ENCODE data around the gene FOXJ2. TPM values are rescaled to one million over a fixed set of nuclear protein-coding genes. Genes with fewer than 3 reads are reported as not detected.

The FOXJ2 gene
- total and polyA plus RNA-seq, 2 of the 4 experiments (the other 2 are of a cell fraction), result 3.0 to 8.4 TPM

DNA sequence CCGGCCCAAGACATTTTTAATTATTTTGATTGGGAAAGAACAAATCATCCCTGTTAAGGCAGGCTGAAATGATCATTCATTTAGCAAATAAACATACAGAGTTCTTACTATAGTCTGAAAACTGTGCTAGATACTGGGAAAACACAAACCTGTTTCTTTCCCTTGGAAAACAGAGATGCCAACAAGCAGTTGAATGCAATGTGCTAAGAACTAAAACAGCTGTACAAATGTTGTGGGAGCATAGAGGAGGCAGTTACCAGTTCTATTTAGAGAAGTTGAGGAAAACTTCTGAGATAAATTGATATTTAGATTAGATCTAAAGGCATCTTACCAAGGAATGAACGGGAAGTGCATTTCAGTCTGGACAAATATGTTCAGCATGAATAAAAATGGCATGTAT lies 46.4 kb downstream of the FOXJ2 start:
- Histone ChIP-seq H3K14ac (replicated peaks; ENCODE audit: low read depth, low read length) (no peak overlapping the region), H3K4me1 (ENCODE audit: control insufficient read depth, insufficient read depth, low read length) (peaks cover 4% of the 10 kb centered on the region), H3K18ac (ENCODE audit: low read depth, low read length) (no peak overlapping the region), H3K27me3 (ENCODE audit: control insufficient read depth, insufficient read depth, low read length) (no peaks in the 10 kb centered on the region), H2AK9ac (replicated peaks; ENCODE audit: low read depth, low read length, poor library complexity) (no peak overlapping the region), H2BK20ac (ENCODE audit: low read depth, low read length) (no peak overlapping the region), H3K9me3 (ENCODE audit: control insufficient read depth, insufficient read depth, low read length) (no peaks in the 10 kb centered on the region), H4K20me1 (ENCODE audit: insufficient read depth, low read length) (no peaks in the 10 kb centered on the region), H3K79me1 (ENCODE audit: low read depth in 1 of 2, low read length in 2 of 2) (peaks cover 12 to 25% of the 10 kb centered on the region in 2 experiments; a peak in 3 of 4 replicates), H2AFZ (replicated peaks; ENCODE audit: low read length, poor library complexity) (no peak overlapping the region), H4K5ac (ENCODE audit: low read depth, low read length) (no peak overlapping the region), H3K4me3 (ENCODE audit: insufficient read depth, low read depth, low read length) (no peak overlapping the region), H3K9ac (ENCODE audit: low read depth, low read length) (no peak overlapping the region), H3K4ac (ENCODE audit: low read depth, low read length) (no peak overlapping the region), H4K91ac (ENCODE audit: insufficient read depth, low read depth, low read length) (no peak overlapping the region), H3K36me3 (ENCODE audit: control insufficient read depth, insufficient read depth, low read length) (no peaks in the 10 kb centered on the region), H2BK120ac (ENCODE audit: low read depth, low read length) (no peak overlapping the region), H4K8ac (ENCODE audit: low read depth in 2 of 2, low read length in 2 of 2) (no peak overlapping the region), H2BK15ac (ENCODE audit: low read depth, low read length) (no peak overlapping the region), H3K23ac (ENCODE audit: low read depth, low read length) (no peak overlapping the region), H2BK5ac (ENCODE audit: low read depth, low read length, poor library complexity, severe bottlenecking) (no peak overlapping the region), H2AK5ac (ENCODE audit: low read depth, low read length) (no peak overlapping the region), H3K9me1 (ENCODE audit: insufficient read depth, low read length) (no peaks in the 10 kb centered on the region; the same call in 1 of the 2 replicates), H3K4me2 (ENCODE audit: low read depth, low read length) (no peak overlapping the region), H3K56ac (ENCODE audit: extremely low read depth, insufficient read depth, low read length) (no peak overlapping the region), H3K27ac (ENCODE audit: insufficient read depth, low read length) (no peak overlapping the region)
- DNase-seq (no peak), ATAC-seq (ENCODE audit: low read depth) (no peak)
- no TSS peak for BruUV-seq (replicated peaks)
- intact Hi-C loops (cut with micrococcal nuclease), result loop anchor here (1.0 to 5.0 kb wide), 5 partner anchors 33 to 246 kb away; no protein-coding TSS in a partner anchor
- in situ Hi-C loops (cut with MboI; ENCODE audit: low sequenced_read_pairs), result loop anchor here (5.0 kb wide), 1 partner anchor 37 kb away; no protein-coding TSS in a partner anchor
- CTCF ChIA-PET, result interaction anchor here (0.7 to 2.9 kb wide), 8 partner anchors 9 to 889 kb away, joined by 3 to 30 read pairs (median 4); partner anchors contain the start of genes C3AR1 and PEX5
- 70% methylated on average over 1 of the region's 2 CpGs; no CpG with 5 or more reads in 1 of the 2 experiments for WGBS, 2 experiments (ENCODE audit: extremely low coverage in 2 of 2, insufficient read length in 1 of 2)
- TF ChIP-seq RFX5 (IDR thresholded peaks at IDR 0.05; ENCODE audit: low read depth, low read length) (no peak), BHLHE40 (IDR thresholded peaks at IDR 0.05; ENCODE audit: low read depth, low read length) (no peak), CTCF (conservative IDR thresholded peaks at IDR 0.05; ENCODE audit: low read depth, low read length) (no peak), POLR2A (IDR thresholded peaks at IDR 0.05; ENCODE audit: low read depth, low read length) (no peak), CHD1 (IDR thresholded peaks at IDR 0.05; ENCODE audit: low read depth, low read length) (no peak), FOS (IDR thresholded peaks at IDR 0.05; ENCODE audit: low read depth, low read length) (no peak), SMC3 (IDR thresholded peaks at IDR 0.05; ENCODE audit: low read depth, low read length) (no peak)
- TF ChIP-seq, protein P1, sequence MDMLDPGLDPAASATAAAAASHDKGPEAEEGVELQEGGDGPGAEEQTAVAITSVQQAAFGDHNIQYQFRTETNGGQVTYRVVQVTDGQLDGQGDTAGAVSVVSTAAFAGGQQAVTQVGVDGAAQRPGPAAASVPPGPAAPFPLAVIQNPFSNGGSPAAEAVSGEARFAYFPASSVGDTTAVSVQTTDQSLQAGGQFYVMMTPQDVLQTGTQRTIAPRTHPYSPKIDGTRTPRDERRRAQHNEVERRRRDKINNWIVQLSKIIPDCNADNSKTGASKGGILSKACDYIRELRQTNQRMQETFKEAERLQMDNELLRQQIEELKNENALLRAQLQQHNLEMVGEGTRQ (IDR thresholded peaks at IDR 0.05; ENCODE audit: low read depth, low read length), result no peak
- TF ChIP-seq, protein P2, sequence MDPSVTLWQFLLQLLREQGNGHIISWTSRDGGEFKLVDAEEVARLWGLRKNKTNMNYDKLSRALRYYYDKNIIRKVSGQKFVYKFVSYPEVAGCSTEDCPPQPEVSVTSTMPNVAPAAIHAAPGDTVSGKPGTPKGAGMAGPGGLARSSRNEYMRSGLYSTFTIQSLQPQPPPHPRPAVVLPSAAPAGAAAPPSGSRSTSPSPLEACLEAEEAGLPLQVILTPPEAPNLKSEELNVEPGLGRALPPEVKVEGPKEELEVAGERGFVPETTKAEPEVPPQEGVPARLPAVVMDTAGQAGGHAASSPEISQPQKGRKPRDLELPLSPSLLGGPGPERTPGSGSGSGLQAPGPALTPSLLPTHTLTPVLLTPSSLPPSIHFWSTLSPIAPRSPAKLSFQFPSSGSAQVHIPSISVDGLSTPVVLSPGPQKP (IDR thresholded peaks at IDR 0.05; ENCODE audit: borderline replicate concordance, low read depth, low read length), result no peak
- dilution Hi-C loops (cut with HindIII; ENCODE audit: low sequenced_read_pairs, unreplicated experiment), result no loop called here
- POLR2A ChIA-PET (ENCODE audit: unreplicated experiment), result interaction anchor here (0.5 to 0.6 kb wide), 2 partner anchors 105 to 1887 kb away, joined by 5 to 6 read pairs; no protein-coding TSS in a partner anchor

Measured in IMR-90 (cell line).